ENCODE results near the gene NLRX1.

- TF ChIP-seq CTCF (IDR thresholded peaks at IDR 0.05) (no peak), POLR2A (IDR thresholded peaks at IDR 0.05) (no peak)
These were observed 40.7 kb downstream of the NLRX1 start for GRCh38 chr11:119209186-119209585.

Data from body of pancreas (tissue), 4 donors.